AG20443 (cell line): ENCODE data around the gene R3HDM2.

Experiments
- DNase-seq: peaks from one replicate; pipeline ENCODE4 v3.0.0; 2012; ENCODE audit warnings: low spot score, mixed read lengths

R3HDM2 gene

DNA sequence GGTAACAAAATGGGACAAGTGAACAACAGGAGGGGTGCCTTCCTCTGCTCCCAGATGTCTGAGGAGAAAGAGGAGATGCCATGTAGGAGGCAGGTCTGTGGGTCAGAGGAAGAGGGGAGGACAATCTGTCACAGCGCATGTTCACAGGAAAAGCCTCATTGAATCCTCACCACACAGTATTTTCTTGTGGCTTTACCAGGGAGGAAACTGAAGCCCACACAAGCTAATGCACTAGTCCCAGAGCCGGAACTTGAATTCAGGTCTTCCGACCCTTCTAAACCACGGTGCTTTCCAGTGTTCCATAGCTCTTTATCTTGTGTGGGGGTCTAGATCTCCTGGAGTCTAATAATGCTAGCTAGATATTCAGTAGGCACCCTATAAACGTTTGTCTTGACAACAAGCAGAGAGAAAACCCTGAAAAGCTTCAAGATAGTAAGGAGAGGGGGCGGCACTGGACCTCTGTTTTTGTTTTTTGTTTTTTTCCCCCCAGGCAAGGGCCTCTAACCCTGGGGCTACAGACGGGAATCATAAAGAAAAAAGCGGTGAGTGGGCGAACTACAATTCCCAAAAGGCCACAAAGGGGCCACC is 201.7 kb downstream of the R3HDM2 start:
- no peak for DNase-seq

DNA sequence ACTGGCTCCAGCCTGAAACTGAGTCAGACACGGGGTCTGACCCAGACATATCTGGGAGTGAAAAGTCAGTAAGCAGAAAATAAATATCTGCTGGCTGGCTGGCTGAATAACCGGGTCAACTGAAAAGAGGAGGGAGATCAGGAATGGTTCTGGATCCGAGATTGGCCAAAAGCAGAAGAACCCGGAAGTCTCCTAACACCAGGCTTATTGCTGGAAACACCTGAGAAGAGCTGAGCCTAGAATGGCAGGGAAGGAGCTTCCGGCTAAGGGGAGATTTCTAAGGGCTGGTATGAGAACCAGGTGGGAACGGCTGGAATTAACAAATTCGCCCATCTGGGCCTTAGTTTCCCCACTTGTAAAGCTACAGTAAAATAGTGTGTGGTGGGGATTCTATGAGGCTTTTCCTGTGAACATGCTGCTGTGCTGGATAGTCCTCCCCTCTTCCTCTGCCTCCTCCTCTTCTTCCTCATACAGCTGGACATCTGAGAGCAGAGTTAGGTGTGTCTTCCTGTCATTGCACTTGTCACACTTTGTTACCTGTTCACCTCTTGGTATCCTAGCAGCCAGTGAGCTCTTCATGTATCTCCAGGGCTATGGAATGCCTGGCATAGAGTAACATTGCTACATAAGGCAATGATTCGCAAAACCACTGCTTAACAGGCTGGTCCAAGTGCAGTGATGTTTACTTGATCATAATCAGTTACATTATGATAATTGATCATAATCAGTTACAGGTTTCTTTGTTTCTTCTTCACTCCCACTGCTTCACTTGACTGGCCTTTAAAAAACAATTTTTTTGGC is 203.3 kb downstream of the R3HDM2 start:
- DNase-seq, result no peak

GRCh38 chr12:57226588-57227314 is 204.1 kb downstream of the R3HDM2 start:
- no peak for DNase-seq

DNA sequence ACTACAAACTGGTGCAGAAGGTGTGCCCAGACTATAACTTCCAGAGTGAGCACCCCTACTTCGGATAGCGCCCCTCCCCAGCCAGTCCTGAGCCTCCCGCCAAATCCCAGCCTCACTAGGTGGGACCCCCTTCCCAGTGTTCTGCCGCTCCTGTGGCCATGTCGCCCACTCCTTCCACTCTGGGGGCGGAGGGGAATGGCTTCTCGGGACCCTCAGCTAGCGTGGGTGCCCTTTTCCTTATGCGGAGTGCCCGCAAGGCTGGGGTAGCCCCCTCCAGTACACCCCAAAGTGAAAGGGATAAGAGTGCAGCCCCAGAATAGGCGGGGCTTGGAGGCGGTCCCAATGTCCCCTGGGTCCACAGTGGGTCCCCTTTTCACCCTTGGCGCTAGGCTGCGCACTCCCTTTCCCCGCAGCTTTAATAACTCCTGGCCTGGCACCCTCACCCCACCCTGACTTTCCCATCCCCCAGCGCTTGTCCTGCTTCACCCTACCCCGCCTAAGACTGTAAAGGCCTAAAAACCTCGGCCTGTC is 205.1 kb downstream of the R3HDM2 start:
- no peak for DNase-seq

DNA sequence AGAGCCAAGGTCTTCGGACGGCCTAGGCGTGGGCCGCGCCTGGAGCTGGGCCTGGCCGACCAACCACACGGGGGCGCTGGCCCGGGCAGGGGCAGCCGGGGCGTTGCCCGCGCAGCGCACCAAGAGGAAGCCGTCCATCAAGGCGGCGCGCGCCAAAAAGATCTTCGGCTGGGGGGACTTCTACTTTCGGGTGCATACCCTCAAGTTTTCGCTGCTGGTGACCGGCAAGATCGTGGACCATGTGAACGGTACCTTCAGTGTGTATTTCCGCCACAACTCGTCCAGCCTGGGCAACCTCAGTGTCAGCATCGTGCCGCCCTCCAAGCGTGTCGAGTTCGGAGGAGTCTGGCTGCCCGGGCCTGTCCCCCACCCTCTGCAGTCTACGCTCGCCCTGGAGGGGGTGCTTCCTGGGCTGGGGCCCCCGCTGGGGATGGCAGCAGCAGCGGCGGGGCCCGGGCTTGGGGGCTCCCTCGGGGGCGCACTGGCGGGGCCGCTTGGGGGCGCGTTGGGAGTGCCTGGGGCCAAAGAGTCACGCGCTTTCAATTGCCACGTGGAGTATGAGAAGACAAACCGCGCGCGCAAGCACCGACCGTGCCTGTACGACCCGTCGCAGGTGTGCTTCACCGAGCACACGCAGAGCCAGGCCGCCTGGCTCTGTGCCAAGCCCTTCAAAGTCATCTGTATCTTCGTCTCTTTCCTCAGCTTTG is 205.7 kb downstream of the R3HDM2 start:
- DNase-seq, result no peak

GRCh38 chr12:57224278-57224972 is 206.4 kb downstream of the R3HDM2 start:
- no peak for DNase-seq

GRCh38 chr12:57223191-57224165 is 207.4 kb downstream of the R3HDM2 start:
- no peak for DNase-seq

DNA sequence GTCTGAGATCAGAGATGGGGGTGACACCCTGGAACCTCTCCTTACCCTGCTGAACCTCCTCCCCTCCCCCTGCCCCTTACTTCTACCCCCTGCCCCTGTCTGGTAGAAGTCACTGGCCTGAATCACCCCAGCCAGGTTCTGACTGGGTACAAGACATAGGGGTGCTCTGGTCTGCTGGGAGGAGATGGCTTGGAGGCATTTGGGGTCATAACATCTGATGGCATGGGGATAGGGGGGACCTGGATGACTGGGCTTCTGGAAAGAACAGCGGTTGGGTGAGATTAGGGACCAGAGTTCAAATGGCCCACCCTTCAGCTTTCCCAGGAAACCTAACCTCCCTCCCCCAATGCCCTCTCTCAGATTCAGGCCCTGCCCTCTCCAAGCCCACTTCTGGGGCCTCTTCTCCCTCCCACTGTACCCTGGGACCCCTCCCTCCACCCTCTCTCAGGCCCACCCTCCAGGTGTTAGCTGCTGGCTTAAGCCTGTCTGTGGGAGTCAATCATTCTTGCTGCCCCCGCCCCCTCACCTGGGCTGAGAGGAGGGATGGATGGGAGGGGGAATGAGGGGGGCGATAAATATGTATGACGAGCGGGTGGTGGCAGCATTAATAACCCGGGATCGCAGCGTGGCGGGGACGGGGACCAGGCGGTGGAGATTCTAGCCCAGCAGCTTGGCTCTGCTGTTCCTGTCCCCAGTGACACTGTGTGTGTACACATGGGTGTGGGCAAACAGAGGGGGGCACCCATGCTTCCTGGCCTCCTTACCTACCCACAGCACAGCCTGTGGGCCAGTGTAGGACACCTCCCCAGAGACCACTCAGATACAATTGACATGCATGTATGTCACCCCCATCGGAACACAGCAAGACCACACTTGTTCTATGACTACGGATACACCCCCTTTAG is 208.3 kb downstream of the R3HDM2 start:
- DNase-seq, result no peak

- no peak for DNase-seq
Observed at GRCh38 chr12:57221169-57221917, 209.5 kb downstream of the R3HDM2 start.

- no peak for DNase-seq
Observed at GRCh38 chr12:57220770-57221168, 210.1 kb downstream of the R3HDM2 start.

- no peak for DNase-seq
Observed at GRCh38 chr12:57219993-57220754, 210.7 kb downstream of the R3HDM2 start.

DNA sequence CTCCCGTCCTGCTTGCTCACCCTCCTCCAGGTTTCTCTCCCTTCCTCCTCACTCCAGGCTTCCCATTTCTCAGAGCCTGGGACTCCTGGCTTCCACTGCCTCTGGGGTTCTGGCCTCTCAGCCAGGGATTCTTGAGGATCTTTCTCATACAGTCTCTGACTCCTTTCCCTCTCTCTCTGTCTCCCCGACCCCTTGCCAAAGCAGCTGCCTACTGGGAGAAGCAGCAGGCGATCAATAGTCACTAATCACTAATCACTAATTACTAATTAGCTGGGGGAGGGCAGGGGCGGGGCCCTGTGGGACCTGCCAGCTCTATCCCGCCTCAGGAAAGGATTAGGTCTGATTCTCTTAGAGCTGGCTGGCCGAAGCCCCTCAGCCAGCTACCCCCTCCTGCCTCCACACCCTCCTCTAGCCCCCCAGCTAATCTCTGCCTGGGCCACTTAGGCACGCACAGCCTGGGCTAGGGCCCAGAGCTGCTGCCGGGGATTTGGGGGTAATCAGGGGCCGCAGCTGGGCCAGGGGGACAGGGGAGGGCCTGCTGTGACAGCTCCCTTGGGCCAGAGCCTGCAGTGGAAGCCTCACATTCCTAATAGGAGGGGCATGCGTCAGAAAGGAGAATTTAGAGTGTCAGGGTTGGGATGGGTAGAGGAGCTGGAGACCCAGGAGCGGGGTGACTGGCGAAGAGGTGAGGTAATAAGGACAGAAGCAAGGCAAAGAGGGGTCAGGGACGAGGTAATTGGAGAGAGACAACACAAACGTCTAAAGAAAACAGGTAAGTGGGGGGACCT is 211.4 kb downstream of the R3HDM2 start:
- no peak for DNase-seq

DNA sequence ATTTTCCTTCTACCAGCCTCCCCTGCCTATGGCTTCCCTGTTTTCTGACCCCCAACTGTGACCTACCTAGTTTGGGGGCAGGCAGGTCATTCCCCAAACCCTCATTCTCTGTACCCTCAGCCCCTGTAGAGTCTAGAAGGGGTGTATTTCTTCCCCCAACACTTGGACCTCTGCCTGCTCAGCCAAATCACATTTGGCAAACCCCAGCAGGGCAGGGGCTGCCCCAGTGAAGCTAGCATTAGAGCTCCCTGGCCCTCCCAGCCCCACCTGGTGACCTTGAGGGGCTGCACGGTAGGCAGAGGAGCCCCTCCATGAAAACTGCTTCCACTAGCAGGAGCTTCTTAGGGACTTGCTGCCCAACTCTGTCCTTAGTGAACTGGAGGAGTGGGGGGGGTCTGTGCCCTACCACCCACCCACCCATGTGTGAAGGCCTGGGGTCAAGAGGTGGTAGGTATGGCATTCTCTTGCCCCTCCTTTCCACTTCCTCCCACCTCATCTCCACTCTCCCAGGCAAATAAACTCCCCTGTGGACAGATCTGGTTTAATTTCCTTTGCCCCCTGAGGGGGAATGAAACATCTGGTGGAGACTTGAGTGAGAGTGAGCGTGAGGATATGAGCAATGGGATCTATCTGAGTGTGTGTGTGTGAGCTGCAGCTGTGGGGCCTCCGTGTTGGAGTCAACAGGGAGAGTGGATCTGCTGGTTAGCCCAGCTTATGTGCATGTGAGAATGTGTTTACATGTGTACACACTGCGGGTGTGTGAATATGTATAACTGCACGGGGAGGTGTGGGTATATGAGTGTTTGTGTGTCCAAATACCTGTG is 212.6 kb downstream of the R3HDM2 start:
- DNase-seq, result no peak

DNA sequence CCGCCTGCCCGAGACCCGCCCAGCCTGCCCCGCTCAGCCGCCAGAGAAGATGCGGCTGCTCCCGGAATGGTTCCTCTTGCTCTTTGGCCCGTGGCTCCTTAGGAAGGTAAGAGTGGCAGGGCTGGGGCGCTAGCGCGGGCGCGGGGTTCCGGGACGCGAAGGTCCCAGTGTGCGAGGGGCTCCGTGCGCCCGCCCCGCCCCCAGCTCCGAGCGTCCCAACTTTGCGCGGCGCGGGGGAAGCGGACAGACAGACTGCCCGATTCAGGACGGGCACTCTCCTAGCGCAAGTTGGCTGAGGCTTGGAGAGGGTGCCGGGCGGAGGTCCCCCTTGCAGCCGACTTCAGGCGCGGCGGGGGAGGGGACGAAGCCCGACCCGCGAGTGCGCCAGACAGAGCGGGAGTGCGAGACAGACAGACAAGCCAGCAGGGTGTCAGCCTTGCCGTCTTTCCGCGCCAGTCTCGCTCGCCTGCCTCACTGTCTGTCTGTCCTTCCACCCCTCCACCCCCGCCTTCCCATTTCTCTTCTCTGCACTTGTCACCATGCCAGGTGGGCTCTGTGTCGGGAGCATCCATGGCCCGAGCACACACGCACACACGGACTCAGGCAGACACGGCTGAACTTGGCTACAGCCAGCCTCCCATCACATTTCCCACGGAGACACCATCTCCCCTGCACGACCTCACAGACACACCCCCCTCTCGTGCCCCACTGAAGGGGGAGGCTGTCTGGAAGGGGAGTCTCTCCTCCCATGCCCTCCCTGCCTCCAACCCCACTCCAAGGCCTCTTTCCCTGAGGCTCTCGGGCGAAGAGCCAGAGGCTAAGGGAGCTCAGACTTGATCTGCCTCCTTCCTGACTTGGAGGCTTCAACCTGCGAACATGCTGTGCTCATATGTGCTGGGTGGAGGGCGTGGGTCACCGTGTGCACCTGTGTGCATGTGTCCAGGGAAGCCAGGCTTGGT is 213.6 kb downstream of the R3HDM2 start:
- no peak for DNase-seq
